ENCODE measurements around the gene FKBP2.
"Not testable (repeated sequence)": the region's sequence is repeated elsewhere in the genome, so short reads cannot be mapped to it uniquely, and the experiment has no call there.

The FKBP2 gene

GRCh38 chr11:64234647-64235379, 6.1 kb upstream of the FKBP2 start:
- peak; percentile 65 for DNase-seq (ENCODE audit: low spot score)

DNA sequence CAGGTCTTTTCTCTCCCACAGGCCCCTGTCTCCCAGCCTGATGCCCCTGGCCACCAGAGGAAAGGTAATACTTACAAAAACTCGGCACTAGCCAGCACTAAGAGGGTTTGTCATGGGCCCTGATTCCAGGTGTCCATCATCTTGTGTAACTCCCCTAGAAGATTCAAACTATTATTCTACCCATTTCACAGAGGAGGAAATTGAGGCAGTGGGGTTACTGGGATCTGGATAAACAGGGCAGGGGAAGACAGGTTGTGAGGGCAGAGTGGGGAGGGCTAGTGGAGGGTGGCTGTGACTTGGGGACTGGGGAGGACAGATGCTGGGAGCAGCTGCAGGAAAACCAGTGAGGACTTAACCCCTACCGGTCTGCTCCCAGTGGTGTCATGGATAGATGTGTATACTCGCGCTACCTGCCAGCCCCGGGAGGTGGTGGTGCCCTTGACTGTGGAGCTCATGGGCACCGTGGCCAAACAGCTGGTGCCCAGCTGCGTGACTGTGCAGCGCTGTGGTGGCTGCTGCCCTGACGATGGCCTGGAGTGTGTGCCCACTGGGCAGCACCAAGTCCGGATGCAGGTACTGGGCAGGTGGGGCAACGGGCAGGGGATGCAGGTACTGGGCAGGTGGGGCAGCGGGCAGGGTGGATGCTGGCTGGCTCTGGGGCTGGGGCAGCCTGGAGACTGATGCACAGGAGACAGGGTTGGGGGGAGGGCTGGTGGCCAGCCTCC, 5.3 kb upstream of the FKBP2 start:
- DNase-seq (ENCODE audit: low spot score), result no peak

GRCh38 chr11:64237484-64237951, 3.4 kb upstream of the FKBP2 start:
- DNase-seq (ENCODE audit: low spot score), result peak; percentile 28

DNA sequence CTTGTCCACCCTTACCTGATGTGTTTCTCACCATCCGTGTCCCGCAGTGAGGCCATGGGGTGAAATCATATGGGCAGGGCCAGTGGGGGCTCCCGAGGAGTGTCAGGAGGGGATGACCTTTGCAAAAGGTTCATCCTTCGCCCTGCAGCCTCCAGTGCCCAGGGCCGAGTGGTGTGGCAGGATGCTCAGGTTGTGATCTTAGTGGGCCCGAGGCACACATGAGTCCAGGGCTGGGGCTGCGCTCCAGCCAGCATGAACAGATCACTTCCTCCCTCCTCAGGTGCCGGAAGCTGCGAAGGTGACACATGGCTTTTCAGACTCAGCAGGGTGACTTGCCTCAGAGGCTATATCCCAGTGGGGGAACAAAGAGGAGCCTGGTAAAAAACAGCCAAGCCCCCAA, 2.8 kb upstream of the FKBP2 start:
- no peak for DNase-seq (ENCODE audit: low spot score)

- DNase-seq (ENCODE audit: low spot score), result no peak
Observed at GRCh38 chr11:64238999-64239398, 1.9 kb upstream of the FKBP2 start.

GRCh38 chr11:64239662-64240434, 1.0 kb upstream of the FKBP2 start:
- peak; percentile 55 for DNase-seq (ENCODE audit: low spot score)

DNA sequence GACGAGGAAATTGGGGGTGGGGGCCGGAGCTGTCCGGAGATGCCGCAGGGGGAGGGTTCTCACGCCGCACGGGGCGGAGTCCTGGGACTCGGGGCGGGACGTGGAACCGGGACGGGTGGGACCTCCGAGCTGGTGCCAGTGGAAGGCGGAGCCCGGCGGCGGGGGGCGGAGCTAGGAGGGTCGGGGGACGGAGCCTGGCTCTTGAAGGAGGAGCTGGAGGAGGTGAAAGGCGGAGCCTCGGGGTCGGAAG, 271 bp downstream of the FKBP2 start:
- DNase-seq (ENCODE audit: low spot score), result peak; percentile 98

DNA sequence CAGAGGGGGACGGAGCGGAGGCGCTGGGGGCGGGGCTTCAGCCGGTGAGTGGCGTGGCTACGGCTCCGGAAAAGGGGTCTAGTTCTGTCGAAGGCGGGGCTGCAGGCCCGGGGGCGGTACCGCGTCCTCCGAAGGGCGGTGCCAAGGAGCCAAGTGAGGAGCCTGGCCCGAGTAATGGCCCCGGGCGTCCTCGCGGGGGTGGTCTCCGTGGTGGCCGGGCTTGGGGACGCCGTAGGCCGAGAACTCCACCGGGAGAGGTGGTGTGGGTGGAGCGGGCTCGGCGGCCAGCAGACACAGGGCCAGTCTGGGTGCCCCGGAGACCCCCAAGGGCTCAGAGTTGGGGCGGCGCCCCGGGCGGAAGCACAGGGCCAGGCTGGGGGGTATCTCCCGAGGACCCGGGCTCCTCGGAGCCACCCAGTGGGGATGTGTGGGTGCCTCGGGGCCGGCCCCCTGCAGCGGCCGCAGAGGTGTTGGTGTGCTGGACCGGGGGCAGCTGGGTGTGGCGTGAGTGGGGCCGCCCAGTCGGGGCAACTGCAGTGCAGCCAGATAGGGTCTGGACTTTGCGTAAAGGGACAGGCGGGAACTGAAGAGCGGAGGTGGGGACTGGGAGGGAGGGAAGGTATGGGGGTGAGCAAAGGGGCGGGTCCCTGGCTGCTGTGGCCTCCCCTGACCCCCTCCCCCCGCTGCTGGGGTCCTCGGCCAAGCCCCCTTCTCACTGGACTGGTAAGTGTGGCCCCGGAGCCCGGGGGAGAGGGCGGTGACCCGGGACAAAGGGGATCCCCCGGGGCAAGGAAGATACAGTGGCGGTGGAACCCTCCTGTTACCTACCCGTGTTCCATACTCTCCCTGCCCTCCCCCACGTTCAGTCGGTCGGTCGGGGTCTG, 838 bp downstream of the FKBP2 start:
- DNase-seq (ENCODE audit: low spot score), result peak; percentile 72

DNA sequence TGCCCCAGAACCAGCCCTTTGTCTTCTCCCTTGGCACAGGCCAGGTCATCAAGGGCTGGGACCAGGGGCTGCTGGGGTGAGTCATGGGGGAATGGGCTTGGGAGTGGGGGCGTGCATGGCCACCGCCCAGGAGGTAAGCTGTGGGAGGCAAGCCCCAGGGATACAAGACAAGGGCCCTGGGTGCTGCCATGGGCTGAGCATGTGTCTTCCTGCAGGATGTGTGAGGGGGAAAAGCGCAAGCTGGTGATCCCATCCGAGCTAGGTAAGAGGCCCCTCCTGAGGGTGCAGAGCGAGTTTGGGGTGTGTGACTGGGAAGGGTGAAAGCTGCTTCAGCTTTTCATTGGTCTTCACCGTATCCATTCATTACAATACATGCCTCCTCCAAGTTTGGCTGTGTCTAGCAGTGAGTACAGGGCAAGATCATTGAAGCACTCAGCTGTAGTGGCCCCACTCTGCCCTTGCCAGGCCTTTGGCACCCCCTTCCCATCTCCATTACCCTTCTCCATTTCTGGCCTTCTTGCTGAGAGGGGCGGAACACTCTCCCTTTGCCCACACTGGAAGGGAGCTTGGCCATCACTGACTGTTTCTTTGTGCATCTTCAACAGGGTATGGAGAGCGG, 2.5 kb downstream of the FKBP2 start:
- no peak for DNase-seq (ENCODE audit: low spot score)

DNA sequence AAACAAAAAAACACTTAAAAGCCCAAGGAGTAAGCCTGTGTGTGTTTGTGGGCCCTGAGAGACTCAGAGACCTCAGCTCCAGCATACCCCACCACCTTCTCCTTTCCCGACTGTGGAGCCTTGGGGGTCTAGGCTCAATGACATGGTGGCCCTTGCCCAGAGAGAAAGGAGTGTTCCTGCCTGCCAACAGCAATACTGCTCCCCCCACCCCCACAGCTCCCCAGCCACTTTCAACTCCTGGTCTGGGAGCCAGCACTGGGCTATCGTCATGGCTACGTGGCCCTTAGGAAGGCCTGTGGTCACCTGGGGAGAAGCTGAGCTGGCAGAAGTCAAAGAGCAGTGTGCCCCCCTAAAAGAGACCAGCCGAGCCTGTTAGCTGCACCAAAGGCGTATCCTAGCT, 3.2 kb downstream of the FKBP2 start:
- DNase-seq (ENCODE audit: low spot score), result no peak

DNA sequence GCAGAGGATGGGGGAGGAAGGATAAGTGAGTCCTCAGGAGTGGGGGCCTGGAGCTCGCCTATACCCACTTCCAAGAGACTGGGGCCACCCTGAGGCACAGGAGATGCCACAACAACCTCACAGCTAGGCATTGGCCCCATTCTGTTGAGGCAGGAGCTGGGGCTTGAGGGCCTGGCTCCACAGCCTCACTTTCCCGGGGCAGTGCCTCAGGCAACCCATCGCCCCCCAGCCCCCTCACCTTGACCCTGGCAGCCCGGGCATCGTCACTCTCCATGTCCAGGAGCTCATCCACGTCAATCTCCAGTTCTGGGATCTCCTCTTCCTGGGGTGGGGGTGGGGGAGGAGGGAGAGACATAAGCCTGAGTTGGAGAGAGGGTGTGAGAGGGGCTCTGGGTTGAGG, 4.1 kb downstream of the FKBP2 start:
- DNase-seq (ENCODE audit: low spot score), result no peak

DNA sequence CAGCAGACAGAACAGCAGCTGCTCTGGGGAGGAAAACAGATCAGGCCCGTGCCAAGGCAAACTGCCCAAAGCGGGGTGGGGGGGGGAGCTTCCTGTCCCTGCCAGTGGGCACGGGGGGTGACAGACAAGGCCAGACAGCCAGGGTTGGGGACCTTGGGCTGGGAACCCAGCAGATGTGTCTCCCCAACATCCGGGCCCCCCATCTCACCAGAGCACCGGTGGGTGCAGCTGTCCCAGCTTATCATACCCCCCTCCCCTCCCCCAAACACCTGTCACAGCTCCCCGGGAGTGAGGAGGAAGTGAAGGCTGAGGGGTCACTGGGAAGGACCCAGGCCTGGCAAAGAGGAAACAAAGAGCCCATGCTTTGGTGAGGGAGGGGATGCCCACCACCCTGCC, 4.5 kb downstream of the FKBP2 start:
- DNase-seq (ENCODE audit: low spot score), result no peak

DNA sequence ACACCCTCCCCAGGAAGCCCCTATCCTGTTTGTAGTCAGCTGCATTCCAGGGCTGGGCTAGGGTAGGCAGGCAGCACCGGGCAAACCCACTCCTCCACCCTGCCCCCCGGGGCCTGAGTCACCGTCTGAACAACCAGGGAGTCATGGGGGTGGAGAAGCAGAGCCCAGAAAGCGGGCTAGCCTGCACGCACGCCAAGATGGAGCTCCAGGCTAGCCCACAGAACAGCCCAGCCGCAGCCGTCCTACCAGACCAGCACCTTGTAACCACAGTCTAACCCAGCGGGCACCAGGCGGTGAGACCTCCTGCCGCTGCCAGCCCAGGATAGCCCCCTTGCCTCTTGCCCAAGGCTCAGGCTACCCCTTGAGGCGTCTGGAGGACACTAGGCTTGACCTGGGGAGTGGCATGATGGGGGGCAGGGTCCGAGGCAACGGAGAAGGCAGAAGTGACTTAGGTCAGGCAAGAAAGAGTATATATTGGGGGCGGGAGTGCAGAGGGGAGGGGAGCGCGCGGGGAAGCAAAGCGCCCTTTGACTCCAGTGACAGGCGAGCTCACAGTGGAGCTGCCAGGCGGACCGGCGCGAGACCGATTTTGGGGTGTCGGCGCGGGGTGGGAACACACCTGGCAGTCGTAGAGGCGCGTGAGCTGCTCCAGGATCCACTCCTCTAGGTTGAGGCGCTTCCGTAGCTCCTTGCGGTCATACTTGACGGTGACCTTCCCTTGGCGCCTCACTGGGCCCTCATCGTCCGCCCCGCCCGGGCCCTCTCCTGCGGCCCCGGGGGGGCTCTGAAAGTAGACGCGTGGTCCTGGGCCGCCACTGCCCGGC, 5.1 kb downstream of the FKBP2 start:
- DNase-seq (ENCODE audit: low spot score), result peak; percentile 89

DNA sequence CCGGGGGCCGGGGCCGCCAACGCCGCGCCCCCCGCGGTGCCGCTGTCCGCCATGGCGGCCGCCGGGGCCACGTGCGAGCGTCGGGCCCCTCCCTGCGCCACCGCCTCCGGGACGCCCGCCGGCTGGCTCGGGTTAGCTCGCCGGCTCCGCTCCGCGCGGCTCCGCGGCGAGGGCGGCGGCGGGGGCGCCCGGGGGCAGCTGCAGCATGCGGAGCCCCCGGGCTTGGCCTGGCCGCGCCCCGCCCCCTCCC, 5.7 kb downstream of the FKBP2 start:
- DNase-seq (ENCODE audit: low spot score), result not testable (repeated sequence)

GRCh38 chr11:64246871-64247728, 6.2 kb downstream of the FKBP2 start, which contains the start of gene PPP1R14B:
Gene PPP1R14B, minus strand, starts transcription at chr11:64246943. Its CDS starts 270 bp downstream, at chr11:64246673.
- DNase-seq (ENCODE audit: low spot score), result peak; percentile 91

GRCh38 chr11:64247729-64248531, 7.0 kb downstream of the FKBP2 start:
- DNase-seq (ENCODE audit: low spot score), result no peak

DNA sequence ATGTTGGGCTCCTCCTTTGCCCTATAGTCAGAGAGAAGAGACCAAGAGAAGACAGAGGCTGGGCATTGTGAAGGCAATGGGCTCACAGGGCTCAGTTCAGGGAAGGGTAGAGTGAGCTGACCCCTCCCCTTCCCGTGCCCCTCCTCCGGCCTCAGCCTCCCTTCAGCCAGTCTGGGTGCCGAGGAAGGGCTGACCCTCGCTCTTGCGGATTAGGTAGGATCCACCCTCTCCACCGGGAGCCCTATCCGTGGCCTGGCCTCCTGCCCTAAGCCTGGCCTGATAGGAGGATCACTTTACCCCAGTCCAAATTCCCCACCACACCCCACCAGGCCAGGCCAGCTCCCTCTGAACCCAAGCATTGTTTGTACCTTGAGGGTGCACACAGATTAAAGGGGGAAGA, 7.7 kb downstream of the FKBP2 start:
- no peak for DNase-seq (ENCODE audit: low spot score)

DNA sequence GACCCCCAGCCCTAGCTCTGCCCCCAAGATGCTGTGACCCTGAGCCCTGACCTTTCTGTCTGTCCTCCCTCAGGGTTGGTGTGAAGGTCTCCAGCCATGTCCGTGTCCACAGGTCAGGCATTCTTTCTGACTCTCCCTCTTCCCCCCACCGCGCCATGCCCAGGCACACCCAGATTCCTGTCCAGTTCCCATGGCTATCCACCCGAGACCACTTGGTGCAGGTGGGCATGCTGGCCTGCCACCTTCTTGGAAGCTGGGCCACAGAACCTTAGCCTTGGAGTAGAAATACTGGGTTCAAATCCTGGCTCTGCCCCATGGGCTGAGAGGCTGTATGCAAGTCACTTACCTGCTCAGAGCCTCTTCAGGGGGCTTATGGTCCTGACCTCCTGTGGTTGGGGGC, 8.1 kb downstream of the FKBP2 start:
- no peak for DNase-seq (ENCODE audit: low spot score)
